Upper lobe of right lung (tissue), 1 donor: ENCODE data around the gene MRTFB. TPM values are rescaled to one million over a fixed set of nuclear protein-coding genes. Genes with fewer than 3 reads are reported as not detected.
A peak's percentile ranks its signal among the peaks of the same experiment; 100 is the strongest.

Experiments
- ATAC-seq: fragments of 200-7000 bp; cut with Tn5 transposase; one replicate; pipeline ENCODE4 v1.9.1; 2020; ENCODE audit warnings: mild to moderate bottlenecking, moderate library complexity
- DNase-seq: peaks from one replicate; pipeline ENCODE4 v3.0.0-alpha.2; 2020
- H3K27ac ChIP-seq: fragments of 200-600 bp; one replicate; pipeline ENCODE4 v1.8.0; 2022
- H3K27me3 ChIP-seq: fragments of 200-600 bp; one replicate; pipeline ENCODE4 v1.8.0; 2022; ENCODE audit warnings: mild to moderate bottlenecking
- H3K36me3 ChIP-seq: fragments of 200-600 bp; one replicate; pipeline ENCODE4 v1.8.0; 2022
- H3K4me1 ChIP-seq: fragments of 200-600 bp; one replicate; pipeline ENCODE4 v1.8.0; 2022
- H3K4me3 ChIP-seq: fragments of 200-600 bp; one replicate; pipeline ENCODE4 v1.8.0; 2022; ENCODE audit warnings: mild to moderate bottlenecking
- H3K9me3 ChIP-seq: fragments of 200-600 bp; one replicate; pipeline ENCODE4 v1.8.0; 2022
- intact Hi-C: fragments of 100-400 bp; cut with DNase I; formaldehyde crosslinking; loops from one replicate; pipeline ENCODE4 v1.11.0; 2022
- total RNA-seq: library from RNA; stranded (reverse); fragmentation: NEBNext Ultra II Directional; extraction: Animal tissue kit (Norgen Biotek cat#: 25700); gene quantifications from one replicate; pipeline ENCODE4 v1.2.1, GENCODE V29; 2021
- TF ChIP-seq, protein P1 (sequence below): fragments of 200-600 bp; IDR thresholded peaks from one replicate; pipeline ENCODE4 v1.8.0; 2022; ENCODE audit warnings: antibody characterized with exemption
- donor health status: DM: no; HTN: yes; CAD: no; lungs with severe emphysema.

The MRTFB gene
- total RNA-seq, 1 donor from 2014 or later, result 54.7 TPM

DNA sequence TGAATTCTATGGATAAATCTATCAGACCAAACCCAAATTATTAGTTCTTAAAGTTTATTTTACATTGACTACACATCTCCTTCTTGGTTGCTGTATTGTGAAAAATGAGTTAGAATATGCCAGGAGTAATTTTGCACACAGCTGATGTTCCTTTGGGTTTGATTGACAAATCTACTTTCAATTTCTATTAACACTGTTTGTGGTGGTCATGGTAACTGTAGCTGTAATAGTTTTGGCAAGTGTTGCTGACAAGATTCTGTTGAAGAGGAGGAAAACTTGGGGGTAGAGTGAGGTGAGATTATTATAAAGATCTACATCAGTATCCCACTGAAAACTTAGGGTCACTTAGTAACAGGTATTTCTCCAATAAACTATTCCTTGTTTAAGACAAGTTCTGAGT is 30.3 kb downstream of the MRTFB start:
- Histone ChIP-seq H3K4me1 (peaks cover 53% of the 10 kb centered on the region), H3K27ac (peak overlapping the region; percentile 21), H3K36me3 (no peaks in the 10 kb centered on the region), H3K4me3 (no peak overlapping the region), H3K9me3 (no peaks in the 10 kb centered on the region), H3K27me3 (no peaks in the 10 kb centered on the region)
- TF ChIP-seq, protein P1, sequence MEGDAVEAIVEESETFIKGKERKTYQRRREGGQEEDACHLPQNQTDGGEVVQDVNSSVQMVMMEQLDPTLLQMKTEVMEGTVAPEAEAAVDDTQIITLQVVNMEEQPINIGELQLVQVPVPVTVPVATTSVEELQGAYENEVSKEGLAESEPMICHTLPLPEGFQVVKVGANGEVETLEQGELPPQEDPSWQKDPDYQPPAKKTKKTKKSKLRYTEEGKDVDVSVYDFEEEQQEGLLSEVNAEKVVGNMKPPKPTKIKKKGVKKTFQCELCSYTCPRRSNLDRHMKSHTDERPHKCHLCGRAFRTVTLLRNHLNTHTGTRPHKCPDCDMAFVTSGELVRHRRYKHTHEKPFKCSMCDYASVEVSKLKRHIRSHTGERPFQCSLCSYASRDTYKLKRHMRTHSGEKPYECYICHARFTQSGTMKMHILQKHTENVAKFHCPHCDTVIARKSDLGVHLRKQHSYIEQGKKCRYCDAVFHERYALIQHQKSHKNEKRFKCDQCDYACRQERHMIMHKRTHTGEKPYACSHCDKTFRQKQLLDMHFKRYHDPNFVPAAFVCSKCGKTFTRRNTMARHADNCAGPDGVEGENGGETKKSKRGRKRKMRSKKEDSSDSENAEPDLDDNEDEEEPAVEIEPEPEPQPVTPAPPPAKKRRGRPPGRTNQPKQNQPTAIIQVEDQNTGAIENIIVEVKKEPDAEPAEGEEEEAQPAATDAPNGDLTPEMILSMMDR, result no peak
- intact Hi-C loops, result no loop called here
- no peak for DNase-seq
- no peak for ATAC-seq

DNA sequence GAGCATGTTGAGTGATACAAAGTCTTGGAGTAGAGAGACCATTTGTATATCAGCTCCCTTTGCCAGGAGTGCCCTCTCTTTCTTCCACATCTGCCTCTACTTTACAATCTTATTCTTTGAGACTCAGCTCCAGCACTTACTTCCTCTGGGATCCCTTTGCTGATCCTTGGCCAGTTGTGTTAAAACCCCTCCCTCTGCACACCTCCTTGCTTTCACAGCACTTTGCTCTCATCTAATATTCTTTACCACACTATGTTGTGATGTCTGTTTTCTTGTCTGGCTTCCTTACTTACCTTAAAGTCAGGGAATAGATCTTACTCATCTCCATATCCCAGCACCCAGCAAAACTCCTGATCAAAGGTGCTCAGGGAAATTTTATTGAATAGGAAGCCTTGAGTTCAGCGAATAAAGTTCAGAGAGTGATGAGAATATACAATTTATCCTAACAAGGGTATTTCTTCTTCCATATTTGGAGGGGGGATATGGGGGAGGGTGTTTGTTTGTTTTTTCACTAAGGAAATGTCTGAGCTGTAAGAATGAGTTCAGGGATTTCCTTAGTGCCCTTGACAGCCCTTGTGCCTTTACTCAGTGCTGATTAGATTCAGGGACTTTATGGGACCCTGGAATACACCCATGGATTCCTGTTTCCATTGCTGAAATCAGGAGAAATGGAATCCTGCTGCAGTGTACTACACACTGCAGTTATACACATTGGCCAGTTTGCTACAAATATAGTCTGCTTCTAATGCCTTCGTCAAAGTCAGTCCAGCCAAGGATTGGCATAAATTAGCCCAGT is 32.0 kb downstream of the MRTFB start:
- intact Hi-C loops, result no loop called here
- Histone ChIP-seq H3K9me3 (no peaks in the 10 kb centered on the region), H3K27ac (no peak overlapping the region), H3K4me1 (peaks cover 47% of the 10 kb centered on the region), H3K36me3 (no peaks in the 10 kb centered on the region), H3K27me3 (no peaks in the 10 kb centered on the region), H3K4me3 (no peak overlapping the region)
- no peak for DNase-seq
- no peak for ATAC-seq
- TF ChIP-seq, protein P1, result no peak

DNA sequence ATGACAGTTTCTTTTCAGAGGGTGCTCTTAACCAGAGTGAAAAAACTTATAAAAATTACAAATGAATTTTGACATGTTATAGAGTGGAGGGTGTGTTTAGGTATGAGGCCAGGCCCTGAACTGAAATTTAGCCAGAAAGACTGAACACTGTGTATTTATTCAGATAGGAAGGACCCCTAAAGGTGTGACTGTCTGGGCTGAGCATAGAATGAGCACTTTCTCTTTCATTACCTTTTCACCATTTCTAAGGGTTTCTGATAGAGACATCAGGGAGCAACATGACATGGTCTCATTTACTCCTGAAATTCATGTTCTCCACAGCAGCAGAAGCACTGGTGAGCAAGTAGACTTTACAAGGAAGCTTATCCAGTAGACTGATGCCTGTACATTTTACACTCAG is 32.9 kb downstream of the MRTFB start:
- no peaks in the 10 kb centered on the region for H3K9me3 ChIP-seq
- ATAC-seq (no peak), DNase-seq (no peak)
- intact Hi-C loops, result no loop called here
- H3K27ac ChIP-seq, result no peak overlapping the region
- H3K4me1 ChIP-seq, result peaks cover 48% of the 10 kb centered on the region
- TF ChIP-seq, protein P1, result no peak
- no peaks in the 10 kb centered on the region for H3K27me3 ChIP-seq
- H3K4me3 ChIP-seq, result no peak overlapping the region
- H3K36me3 ChIP-seq, result no peaks in the 10 kb centered on the region

DNA sequence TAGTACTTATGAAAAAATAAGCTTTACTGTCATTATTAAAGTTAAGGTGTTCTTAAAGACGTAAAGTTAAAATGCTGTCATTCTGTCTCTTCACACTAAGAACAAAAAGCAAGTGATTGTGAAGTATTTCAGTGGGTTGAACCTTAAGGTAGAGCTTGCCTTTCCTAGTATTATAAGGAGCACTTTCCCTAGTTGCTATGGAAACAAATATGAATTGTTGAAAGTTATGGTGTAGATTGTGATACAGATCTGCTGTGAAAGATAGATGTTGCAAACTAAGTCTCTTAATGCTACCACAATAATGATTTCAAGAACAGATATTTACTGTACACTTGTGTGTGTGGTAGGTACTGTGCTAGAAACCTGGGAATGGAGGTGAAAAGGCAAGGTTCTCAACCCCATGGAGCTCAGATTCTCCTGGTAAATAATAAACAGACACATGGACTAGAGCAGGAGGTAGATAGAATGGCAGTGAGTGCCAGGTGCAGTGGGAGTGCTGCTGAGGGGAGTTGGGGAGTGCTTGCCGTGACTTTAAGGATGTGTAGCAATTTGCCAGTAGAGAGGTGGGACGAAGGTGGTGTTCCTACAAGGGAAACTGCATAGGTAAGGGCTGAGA is 34.7 kb downstream of the MRTFB start:
- H3K27me3 ChIP-seq, result no peaks in the 10 kb centered on the region
- no peak for ATAC-seq
- H3K4me3 ChIP-seq, result no peak overlapping the region
- no peaks in the 10 kb centered on the region for H3K36me3 ChIP-seq
- intact Hi-C loops, result no loop called here
- TF ChIP-seq, protein P1, result no peak
- DNase-seq, result no peak
- peaks cover 62% of the 10 kb centered on the region for H3K4me1 ChIP-seq
- H3K9me3 ChIP-seq, result no peaks in the 10 kb centered on the region
- no peak overlapping the region for H3K27ac ChIP-seq

DNA sequence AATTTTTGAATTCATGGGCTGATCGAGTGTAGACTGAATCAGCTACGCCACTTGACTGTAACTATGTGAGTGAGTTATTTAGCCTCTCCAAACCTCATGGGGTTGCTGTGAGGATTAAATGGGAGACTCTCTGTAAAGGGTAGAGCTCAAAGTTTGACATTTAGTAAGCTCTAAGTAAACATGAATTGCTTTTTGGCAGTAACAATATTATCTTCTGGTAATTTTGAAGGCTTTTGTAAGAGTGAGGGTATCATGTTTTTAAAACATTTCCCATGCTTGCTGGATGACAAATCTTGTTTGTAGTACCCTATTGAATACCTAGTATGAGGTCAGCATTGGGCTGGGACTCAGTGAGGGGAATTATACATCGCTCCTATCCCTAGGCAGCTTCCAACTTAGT is 35.3 kb downstream of the MRTFB start:
- intact Hi-C loops, result no loop called here
- Histone ChIP-seq H3K9me3 (no peaks in the 10 kb centered on the region), H3K27me3 (no peaks in the 10 kb centered on the region), H3K4me1 (peaks cover 61% of the 10 kb centered on the region), H3K36me3 (no peaks in the 10 kb centered on the region), H3K4me3 (no peak overlapping the region), H3K27ac (no peak overlapping the region)
- DNase-seq (no peak), ATAC-seq (no peak)
- TF ChIP-seq, protein P1, result no peak
